HS-27A (cell line): Measurements from ENCODE around the gene PTPRT.

ENCODE experiments used
- DNase-seq: peaks from one replicate; pipeline ENCODE4 v3.0.0-alpha.2; 2012; ENCODE audit warnings: low read depth, missing footprints

PTPRT gene

DNA sequence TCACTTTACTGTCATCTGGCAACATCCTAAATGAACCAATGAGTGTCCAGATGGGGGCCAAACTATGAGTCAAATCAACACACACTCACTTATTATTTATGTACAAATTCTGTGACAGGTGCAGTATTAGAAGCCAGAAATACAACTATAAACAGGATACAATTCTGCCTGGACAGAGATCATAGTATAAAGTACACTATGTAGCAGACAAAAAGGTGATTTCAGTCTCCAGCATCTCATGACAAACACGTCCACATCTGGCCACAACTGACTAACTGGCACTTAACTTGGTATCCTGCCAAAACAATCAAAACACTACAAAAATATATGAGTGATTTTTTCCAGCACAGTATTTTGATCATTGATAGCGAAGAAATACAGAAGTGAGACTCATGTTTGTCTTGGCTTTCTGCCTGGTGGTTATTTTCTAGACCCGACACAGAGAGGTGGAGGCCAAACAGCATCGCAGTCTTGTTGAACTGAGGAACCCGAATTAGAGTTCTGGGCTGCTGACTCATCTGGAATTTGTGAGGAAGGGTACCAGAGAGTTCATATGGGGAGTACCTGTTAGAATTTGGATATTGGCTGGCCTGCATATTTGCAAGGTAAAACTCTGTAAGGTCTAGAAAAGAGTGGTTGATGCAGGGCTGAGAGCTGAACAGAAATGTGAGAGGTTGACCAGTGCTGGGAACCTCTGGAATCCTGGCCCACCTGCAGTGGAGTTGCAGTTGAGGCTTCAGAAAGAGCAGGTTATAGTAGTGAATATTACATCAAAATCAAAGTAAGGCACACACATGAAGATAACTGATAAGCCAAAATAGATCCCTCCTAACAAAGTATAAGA lies 475.2 kb downstream of the PTPRT start:
- DNase-seq, result no peak

DNA sequence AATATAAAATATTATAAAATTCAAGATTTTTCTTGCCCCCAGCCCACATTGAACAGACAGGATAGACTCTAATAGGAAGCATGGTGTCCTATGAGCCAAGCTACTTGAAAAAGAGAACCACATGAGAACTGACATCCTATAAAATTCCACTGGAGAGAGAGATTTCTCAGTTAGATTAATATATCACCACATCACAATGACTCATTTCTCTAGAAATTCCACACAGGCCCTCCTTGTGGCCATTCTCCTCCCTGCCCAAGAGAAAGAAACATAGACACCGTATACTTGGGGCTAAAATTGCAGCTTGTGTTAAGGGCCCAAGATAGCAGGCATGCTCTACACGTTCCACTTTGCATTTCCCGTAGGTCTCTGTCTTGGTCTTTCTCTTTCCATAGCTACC lies 481.4 kb downstream of the PTPRT start:
- no peak for DNase-seq

DNA sequence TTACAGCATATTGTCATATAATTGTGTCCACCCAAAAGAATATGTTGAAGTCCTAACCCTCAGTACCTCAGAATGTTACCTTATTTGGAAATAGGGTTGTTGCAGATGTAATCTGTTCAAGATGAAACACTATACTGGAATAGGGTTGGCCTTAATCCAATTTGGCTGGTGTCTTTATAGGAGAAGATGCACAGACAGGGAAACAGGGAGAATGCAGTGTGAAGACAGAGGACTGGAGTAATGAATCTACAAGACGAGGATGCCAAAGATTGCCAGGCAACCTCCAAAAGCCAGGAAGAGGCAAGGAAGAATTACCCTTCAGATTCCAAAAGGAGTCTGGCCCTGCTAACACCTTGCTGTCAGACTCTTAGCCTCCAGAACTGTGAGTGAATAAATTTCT lies 482.9 kb downstream of the PTPRT start:
- DNase-seq, result no peak

DNA sequence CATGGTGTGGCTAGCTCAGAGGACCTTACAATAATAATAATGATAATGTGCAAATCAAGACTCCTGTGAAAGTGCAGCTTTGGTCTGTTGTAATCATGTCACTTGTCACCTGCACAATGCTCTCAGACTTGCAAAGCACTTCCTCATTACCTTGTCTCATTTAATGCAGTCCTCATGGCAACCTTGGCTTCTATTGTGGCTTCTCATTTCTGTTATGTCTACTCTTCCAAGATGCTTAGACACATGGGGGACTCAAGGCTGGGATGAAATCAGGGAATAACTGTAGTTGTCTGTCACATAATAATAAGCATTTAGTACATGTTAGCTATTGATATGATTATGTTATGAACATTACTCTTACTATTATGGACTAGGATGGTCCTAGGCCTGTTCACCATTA lies 484.2 kb downstream of the PTPRT start:
- no peak for DNase-seq

DNA sequence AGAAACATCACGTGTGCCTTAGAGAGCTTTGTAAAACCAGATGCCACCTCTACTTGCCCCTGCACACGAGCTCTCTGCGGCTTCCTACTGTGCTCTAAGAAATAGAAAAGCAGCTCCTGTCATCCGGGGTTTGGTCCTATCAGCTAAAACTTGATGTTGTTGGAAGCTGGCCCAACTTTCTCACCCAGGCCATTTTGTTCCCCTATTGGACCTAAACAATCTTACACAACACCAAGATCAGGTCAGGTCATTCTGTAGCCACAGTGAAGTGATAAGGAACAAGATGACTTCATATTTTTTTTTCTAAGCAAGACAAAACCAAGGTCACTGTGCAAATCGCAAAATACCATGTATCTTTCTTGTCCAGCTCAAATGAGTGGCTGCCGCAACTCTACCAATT lies 486.0 kb downstream of the PTPRT start:
- no peak for DNase-seq

- no peak for DNase-seq
Observed at GRCh38 chr20:42701948-42702347, 487.8 kb downstream of the PTPRT start.

DNA sequence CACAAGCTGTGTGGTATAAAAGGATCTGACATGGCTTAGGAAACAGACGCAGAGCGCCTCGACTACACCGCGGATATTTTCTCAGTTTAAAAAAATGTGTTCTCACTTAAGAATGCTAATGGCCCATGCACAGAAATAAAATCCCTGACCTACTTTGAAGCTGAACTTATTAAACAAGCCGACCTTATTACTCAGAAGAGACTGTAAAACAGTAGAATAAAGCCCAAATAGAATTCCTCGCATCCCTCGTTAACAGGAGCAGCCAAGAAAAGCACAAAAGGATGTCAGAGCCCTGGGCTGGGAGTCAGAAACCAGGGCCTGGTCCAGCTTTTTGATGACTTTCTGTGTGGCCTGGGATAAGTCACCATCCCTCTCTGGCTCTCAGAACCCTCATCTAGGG lies 489.3 kb downstream of the PTPRT start:
- DNase-seq, result no peak

GRCh38 chr20:42697962-42698361 lies 491.7 kb downstream of the PTPRT start:
- DNase-seq, result no peak

- DNase-seq, result no peak
Observed at GRCh38 chr20:42690842-42691437, 498.8 kb downstream of the PTPRT start.

- no peak for DNase-seq
Observed at GRCh38 chr20:42688576-42688975, 501.1 kb downstream of the PTPRT start.

DNA sequence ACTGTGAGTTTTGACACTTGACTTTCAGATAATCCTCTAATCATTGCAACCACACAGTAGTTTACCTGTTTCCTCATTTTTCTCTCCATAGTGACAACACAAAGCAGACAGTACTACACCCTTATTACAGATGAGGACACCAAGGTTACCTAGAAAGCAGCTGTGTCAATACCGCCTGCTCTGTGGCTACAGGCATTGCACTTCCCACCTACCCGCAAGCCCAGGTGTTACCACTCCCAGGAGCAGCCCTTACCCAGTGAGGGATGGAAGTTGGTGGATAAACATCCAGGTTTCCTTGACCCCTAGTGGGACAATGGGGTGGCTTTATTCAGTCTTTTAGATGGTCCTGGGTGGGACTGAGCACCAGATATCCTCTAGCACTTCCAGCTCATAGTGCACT lies 503.6 kb downstream of the PTPRT start:
- DNase-seq, result no peak

GRCh38 chr20:42678895-42679294 lies 510.8 kb downstream of the PTPRT start:
- no peak for DNase-seq

DNA sequence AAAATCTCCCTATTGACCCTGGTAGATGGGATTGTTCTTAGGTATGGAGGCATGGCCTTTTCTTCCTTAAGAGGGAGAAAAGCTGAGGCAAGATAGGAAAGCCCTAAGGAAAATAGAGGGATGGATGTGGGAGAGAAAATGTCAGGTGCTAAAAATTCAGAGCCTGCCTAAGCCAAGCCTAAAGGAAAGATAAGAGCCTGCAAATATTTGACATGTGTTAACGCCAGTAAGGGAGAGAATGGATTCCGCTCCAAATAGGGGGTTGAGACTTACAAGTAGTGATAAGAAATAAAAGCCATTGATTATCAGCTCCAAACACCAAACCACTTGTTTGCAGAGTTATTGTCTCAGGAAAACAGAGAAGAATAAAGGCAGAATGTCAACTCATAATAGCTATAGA lies 533.6 kb downstream of the PTPRT start:
- no peak for DNase-seq

- no peak for DNase-seq
Observed at GRCh38 chr20:42652266-42652665, 537.4 kb downstream of the PTPRT start.

GRCh38 chr20:42650191-42650746 lies 539.4 kb downstream of the PTPRT start:
- no peak for DNase-seq

DNA sequence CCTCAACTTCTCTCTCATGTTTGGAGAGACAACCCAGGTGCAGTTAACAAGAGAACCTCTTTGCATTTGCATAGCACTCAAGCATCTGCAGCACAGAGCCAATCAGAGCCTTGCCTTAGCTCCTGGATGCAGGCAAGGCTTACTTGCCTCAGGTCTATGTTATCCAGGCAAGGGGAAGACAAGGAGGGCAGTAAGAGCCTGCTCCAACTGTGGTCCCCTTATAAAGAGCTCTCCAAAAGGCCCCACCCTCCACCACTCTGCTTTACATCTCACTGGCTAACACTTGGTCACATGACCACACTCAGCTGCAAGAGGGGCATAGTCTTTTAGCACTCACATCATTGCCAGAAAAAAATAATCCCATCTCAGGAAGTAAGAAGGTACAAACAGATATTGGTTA lies 540.0 kb downstream of the PTPRT start:
- no peak for DNase-seq

GRCh38 chr20:42646250-42646649 lies 543.5 kb downstream of the PTPRT start:
- DNase-seq, result no peak

DNA sequence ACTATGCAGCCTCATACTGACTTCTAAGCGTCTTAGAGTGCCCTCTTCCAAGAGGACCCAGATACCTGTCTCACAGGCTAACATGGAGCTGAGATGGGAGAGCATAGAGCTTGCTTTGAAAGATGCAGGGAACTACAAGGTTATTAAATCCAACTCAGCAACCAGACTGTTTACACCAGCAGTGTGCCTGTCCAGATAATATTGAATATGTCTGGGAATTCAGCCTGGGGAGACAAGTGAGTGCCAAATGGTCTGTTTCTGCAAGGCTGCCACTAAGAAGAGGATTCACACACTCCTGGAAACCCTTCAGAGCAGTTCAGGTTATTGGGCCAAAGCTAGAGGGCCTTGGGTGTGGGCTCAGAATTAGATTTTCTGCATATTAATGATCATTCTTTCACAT lies 547.8 kb downstream of the PTPRT start:
- DNase-seq, result no peak

DNA sequence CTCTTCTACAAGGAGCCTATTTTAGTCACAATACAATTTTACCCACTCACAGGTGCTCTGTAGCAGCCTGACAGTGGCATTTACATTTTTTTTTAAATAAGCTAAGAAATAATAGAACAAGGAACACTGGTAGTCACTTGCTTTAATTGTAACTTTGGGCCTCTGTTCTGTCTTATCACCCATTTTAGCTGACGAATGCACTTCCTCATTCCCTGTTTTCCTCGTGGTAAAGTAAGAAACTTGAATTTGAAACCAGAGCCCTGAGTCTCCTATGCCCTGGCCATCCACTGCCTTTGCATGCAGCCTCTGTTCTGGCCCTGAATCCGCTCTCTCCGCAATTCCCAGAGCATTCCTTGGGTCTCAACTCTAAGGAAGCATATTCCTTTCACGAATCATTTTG lies 550.6 kb downstream of the PTPRT start:
- no peak for DNase-seq

- DNase-seq, result no peak
Observed at GRCh38 chr20:42635699-42636411, 553.9 kb downstream of the PTPRT start.

DNA sequence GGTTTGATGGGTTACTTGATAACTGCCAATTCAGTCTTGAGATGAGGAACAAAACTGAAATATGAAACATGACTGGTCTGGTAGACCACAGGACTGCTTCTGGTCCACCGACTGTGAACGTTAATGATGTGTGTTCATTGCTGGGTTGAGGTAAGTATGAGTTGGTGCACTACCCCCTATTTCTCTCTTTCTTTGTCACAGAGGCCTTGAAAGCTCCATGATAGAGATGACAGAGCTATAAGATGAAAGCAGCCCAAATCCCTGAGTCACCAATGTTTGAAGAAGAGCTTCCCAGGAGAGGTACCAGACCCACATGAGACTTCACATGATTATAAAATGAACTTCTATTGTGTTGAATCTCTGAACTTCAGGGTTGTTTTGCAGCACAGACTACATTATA lies 555.5 kb downstream of the PTPRT start:
- DNase-seq, result no peak

DNA sequence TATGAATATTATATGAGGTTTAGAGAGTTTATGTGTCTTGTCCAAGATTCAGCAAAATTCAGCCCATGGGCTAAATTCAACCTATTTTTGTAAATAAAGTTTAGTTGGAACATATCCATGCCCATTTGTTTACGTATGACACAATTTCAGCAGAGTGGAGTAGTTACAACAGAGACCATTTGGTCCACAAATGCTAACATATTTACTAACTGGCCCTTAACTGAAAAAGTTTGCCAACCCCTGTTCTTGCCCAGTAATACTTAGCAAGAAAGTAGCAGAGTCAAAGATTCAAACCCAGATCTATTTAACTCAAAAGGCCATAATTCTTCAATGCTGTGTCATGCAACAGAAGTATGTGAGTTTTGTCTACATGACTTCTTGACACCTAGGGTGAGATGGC lies 561.0 kb downstream of the PTPRT start:
- DNase-seq, result no peak

DNA sequence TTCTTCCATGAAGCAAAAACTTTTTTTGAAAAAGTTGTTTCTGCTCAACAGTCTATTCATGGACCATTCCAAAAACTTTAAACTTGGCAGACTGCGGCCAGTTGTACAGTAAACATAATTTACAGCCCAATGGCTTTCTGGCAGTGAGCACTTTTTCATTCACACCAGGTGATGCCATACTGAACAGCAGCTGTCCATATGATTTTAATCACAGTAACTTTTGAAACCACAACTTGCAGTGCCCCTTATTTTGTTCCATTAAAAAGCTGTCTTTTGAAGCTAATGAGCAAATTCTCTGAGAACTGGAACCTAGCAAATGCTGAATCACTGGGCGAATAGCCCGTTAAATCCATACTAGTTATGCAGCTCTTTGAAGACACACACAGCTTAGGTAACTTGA lies 576.6 kb downstream of the PTPRT start:
- DNase-seq, result no peak
